Stomach (tissue), 9 donors: ENCODE data around the gene MEG3. TPM values are rescaled to one million over a fixed set of nuclear protein-coding genes. Genes with fewer than 3 reads are reported as not detected.
A peak's percentile ranks its signal among the peaks of the same experiment; 100 is the strongest.

Experiments
- DNase-seq, 2 donors: peaks; one replicate each; pipeline versions ENCODE4 v3.0.0 to v3.0.0-alpha.2; 2013 to 2019
- H3K27ac ChIP-seq, 5 donors: fragments of 200-600 bp in 4 of 5; sonication (generic) in 4 of 5; one replicate each; pipeline ENCODE4 v1.5.1; 2013 to 2019; ENCODE audit warnings: mild to moderate bottlenecking in 1 of 5, moderate library complexity in 1 of 5
- H3K27me3 ChIP-seq, 3 donors: fragments of 200-600 bp; sonication (generic); one replicate each; pipeline ENCODE4 v1.5.1; 2017 to 2019; ENCODE audit warnings: mixed run types in 1 of 3
- H3K36me3 ChIP-seq, 4 donors: fragments of 200-600 bp; sonication (generic); 1 replicate in 3 of 4; 2 replicates in 1 of 4; pipeline ENCODE4 v1.5.1; 2016 to 2019
- H3K4me1 ChIP-seq, 4 donors: fragments of 200-600 bp; sonication (generic); one replicate each; pipeline ENCODE4 v1.5.1; 2016 to 2019
- H3K4me3 ChIP-seq, 4 donors: fragments of 200-600 bp; sonication (generic) in 3 of 4; one replicate each; pipeline ENCODE4 v1.5.1; 2016 to 2019; ENCODE audit warnings: mild to moderate bottlenecking in 1 of 4
- H3K9me3 ChIP-seq, 4 donors: fragments of 200-600 bp; sonication (generic); one replicate each; pipeline ENCODE4 v1.5.1; 2016 to 2019
- EP300 ChIP-seq: sonication (generic); formaldehyde crosslinking; IDR thresholded peaks from one replicate; pipeline ENCODE4 v1.6.1; 2017; ENCODE audit warnings: antibody characterized with exemption
- POLR2A ChIP-seq, 4 donors: fragments of 450-650 bp; IDR thresholded peaks; one replicate each; pipeline ENCODE4 v1.6.1; 2016; ENCODE audit warnings: antibody characterized with exemption in 4 of 4, control low read depth in 2 of 4, mild to moderate bottlenecking in 1 of 4, moderate library complexity in 1 of 4
- POLR2AphosphoS5 ChIP-seq, 3 donors: sonication (generic); formaldehyde crosslinking; IDR thresholded peaks; one replicate each; pipeline ENCODE4 v1.6.1; 2016; ENCODE audit warnings: antibody characterized with exemption in 3 of 3
- WGBS, 5 donors: extraction: QIAGEN DNeasy Blood & Tissue Kit in 3 of 5; methylation state at CpG; one replicate each; pipeline versions ENCODE4 v1.1.5 to v1.1.7; 2013 to 2018; 5-methylcytosine and 5-hydroxymethylcytosine counted together
- intact Hi-C: fragments of 100-400 bp; cut with DNase I; formaldehyde crosslinking; loops from one replicate; pipeline ENCODE4 v1.15.1; 2023; ENCODE audit warnings: low total_unique reads
- polyA plus RNA-seq, 3 donors: library from polyadenylated mRNA; stranded (reverse); fragments of 200-250 nt; gene quantifications; one replicate each; pipeline ENCODE4 v1.2.3, GENCODE V29; 2013
- total RNA-seq, 5 donors: library from RNA; depleted of rRNA; stranded (reverse); fragments of >200 nt; gene quantifications; one replicate each; pipeline versions ENCODE4 v1.1.0 to v1.2.3, GENCODE V29; 2014 to 2016
- TF ChIP-seq, protein P1 (sequence below), 7 experiments: fragments of 450-650 bp in 4 of 7; fragments of 200-600 bp in 3 of 7; sonication (generic) in 3 of 7; IDR thresholded peaks; one replicate each; pipeline ENCODE4 v1.5.1; 2016 to 2019; ENCODE audit warnings: antibody characterized with exemption in 7 of 7, control low read depth in 2 of 7, mild to moderate bottlenecking in 1 of 7
- donor health status: healthy with polysubstance abuse.
- donor health status: Bipolar disorder and iron deficiency.
- donor health status: healthy.

MEG3 gene
- total and polyA plus RNA-seq, 8 donors: 13.4 to 390 (median 99.2) TPM

DNA sequence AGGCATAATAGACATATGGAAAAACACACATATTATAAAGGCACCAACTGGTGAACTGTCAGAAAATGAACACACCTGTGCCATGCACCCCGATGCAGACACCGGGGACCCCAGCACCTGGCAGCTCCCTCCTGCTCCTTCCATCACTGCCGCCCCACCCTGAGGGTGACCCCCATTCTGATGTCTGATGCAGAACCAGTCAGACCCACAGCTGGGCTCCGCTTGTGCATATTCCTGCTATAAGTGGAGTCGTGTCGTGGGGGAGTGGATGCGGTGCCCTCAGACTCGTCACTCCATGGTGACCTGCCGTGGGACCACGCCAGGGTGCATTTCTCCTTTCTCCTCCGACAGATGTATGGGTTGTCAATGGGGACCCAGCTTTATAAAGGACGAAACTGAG is 45.7 kb upstream of the MEG3 start:
- peak in 1 of 2 donors; percentile 23 for DNase-seq
- WGBS, 5 donors: 76 to 92% (median 86%) methylated on average over 12 of the region's 12 CpGs
- H3K27ac ChIP-seq: no peak overlapping the region

GRCh38 chr14:100780646-100781355 is 45.1 kb upstream of the MEG3 start:
- peak; percentile 1 to 43 for DNase-seq
- no peaks in the 10 kb centered on the region for H3K36me3 ChIP-seq
- no peak overlapping the region for H3K27ac ChIP-seq
- H3K9me3 ChIP-seq: no peaks in the 10 kb centered on the region
- H3K4me1 ChIP-seq: peaks cover 0 to 4% (median 0%) of the 10 kb centered on the region in 4 donors
- 64 to 78% (median 73%) methylated on average over 11 to 12 of the region's 12 CpGs for WGBS, 5 donors
- TF ChIP-seq, protein P1, sequence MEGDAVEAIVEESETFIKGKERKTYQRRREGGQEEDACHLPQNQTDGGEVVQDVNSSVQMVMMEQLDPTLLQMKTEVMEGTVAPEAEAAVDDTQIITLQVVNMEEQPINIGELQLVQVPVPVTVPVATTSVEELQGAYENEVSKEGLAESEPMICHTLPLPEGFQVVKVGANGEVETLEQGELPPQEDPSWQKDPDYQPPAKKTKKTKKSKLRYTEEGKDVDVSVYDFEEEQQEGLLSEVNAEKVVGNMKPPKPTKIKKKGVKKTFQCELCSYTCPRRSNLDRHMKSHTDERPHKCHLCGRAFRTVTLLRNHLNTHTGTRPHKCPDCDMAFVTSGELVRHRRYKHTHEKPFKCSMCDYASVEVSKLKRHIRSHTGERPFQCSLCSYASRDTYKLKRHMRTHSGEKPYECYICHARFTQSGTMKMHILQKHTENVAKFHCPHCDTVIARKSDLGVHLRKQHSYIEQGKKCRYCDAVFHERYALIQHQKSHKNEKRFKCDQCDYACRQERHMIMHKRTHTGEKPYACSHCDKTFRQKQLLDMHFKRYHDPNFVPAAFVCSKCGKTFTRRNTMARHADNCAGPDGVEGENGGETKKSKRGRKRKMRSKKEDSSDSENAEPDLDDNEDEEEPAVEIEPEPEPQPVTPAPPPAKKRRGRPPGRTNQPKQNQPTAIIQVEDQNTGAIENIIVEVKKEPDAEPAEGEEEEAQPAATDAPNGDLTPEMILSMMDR (IDR thresholded peaks at IDR 0.05): no peak
- TF ChIP-seq EP300 (no peak), POLR2A (IDR thresholded peaks at IDR 0.05) (no peak), POLR2AphosphoS5 (IDR thresholded peaks at IDR 0.05) (no peak)
- H3K27me3 ChIP-seq: peaks cover 0 to 18% (median 0%) of the 10 kb centered on the region in 3 donors
- no peak overlapping the region for H3K4me3 ChIP-seq
- intact Hi-C loops: no loop called here

More for the DNA sequence above, 45.7 kb upstream of the MEG3 start:
- TF ChIP-seq, protein P1 (IDR thresholded peaks at IDR 0.05): no peak
- TF ChIP-seq POLR2AphosphoS5 (IDR thresholded peaks at IDR 0.05): no peak
- no peak for TF ChIP-seq POLR2A (IDR thresholded peaks at IDR 0.05)
- no peak for TF ChIP-seq EP300
- Histone ChIP-seq H3K4me1 (peaks cover 0 to 8% (median 0%) of the 10 kb centered on the region in 4 donors), H3K36me3 (no peaks in the 10 kb centered on the region), H3K9me3 (no peaks in the 10 kb centered on the region), H3K4me3 (no peak overlapping the region), H3K27me3 (peaks cover 0 to 17% (median 0%) of the 10 kb centered on the region in 3 donors)
- intact Hi-C loops: no loop called here

GRCh38 chr14:100781952-100782351 is 44.0 kb upstream of the MEG3 start:
- H3K4me3 ChIP-seq: no peak overlapping the region
- WGBS, 5 donors: 82 to 88% (median 87%) methylated on average over 8 of the region's 8 CpGs
- peaks cover 0 to 15% (median 0%) of the 10 kb centered on the region in 3 donors for H3K27me3 ChIP-seq
- no peaks in the 10 kb centered on the region for H3K9me3 ChIP-seq
- no peak for DNase-seq
- intact Hi-C loops: no loop called here
- H3K36me3 ChIP-seq: no peaks in the 10 kb centered on the region
- TF ChIP-seq POLR2A (IDR thresholded peaks at IDR 0.05) (no peak), EP300 (no peak), POLR2AphosphoS5 (IDR thresholded peaks at IDR 0.05) (no peak)
- TF ChIP-seq, protein P1 (IDR thresholded peaks at IDR 0.05): no peak
- no peaks in the 10 kb centered on the region for H3K4me1 ChIP-seq
- no peak overlapping the region for H3K27ac ChIP-seq

DNA sequence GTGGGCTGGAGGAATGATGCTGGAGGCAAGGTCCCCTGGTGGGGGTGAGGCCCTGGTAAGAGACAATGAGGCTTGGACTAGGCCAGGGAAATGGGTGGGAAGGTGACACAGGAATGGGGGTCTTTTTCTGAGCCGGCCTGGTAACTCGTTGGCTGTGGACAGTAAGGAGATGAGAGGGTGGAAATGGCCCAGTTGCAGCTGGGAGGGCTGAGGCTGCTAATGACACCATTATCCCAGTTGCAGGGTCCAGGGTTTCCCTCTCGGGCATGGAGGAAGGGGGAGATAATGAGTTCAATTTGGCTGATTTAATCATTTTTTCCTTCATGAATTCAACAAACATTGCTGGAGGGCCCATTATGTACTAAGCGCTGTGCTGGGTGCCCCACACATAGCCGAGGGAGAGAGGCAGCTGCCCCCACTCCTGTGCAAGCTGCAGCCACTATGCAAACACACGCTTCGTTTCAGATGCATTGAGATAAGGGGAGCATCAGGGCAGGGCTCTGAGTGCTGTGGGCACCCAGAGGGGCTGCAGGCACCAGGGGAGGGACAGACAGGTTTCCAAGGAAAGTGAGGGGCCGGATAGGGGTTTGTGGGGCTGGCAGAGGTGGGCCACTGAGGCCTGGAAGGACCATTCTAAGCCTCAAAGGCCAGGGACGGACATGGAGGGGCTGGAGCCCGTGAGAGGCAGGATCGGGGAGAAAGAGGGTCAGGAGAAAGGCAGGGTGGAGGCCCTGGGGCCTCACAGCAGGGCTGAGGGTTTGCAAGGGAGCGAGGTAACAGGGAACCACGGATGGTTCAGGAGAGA is 43.2 kb upstream of the MEG3 start:
- Histone ChIP-seq H3K36me3 (no peaks in the 10 kb centered on the region), H3K4me1 (no peaks in the 10 kb centered on the region), H3K9me3 (no peaks in the 10 kb centered on the region), H3K27me3 (peaks cover 0 to 19% (median 0%) of the 10 kb centered on the region in 3 donors), H3K27ac (no peak overlapping the region), H3K4me3 (no peak overlapping the region)
- intact Hi-C loops: no loop called here
- 51 to 67% (median 61%) methylated on average over 12 to 13 of the region's 13 CpGs for WGBS, 5 donors
- no peak for TF ChIP-seq EP300
- TF ChIP-seq POLR2A (IDR thresholded peaks at IDR 0.05): no peak
- TF ChIP-seq, protein P1 (IDR thresholded peaks at IDR 0.05): no peak
- TF ChIP-seq POLR2AphosphoS5 (IDR thresholded peaks at IDR 0.05): no peak
- peak in 1 of 2 donors; percentile 51 for DNase-seq
